ENCODE results near the gene INHBC. TPM values are rescaled to one million over a fixed set of nuclear protein-coding genes. Genes with fewer than 3 reads are reported as not detected.

INHBC gene
- total RNA-seq, 3 donors from 2014 or later = not detected

- H3K9me3 ChIP-seq = no peaks in the 10 kb centered on the region
- intact Hi-C loops (cut with DNase I; ENCODE audit: low total_unique reads) = no loop called here
- DNase-seq (ENCODE audit: low spot score in 2 of 2) = no peak
- H3K27me3 ChIP-seq = no peaks in the 10 kb centered on the region
- peaks cover 0 to 8% of the 10 kb centered on the region in 2 donors for H3K4me1 ChIP-seq
- peak overlapping the region; percentile 97 to 100 for H3K27ac ChIP-seq
- no peaks in the 10 kb centered on the region for H3K36me3 ChIP-seq
- no peak for TF ChIP-seq POLR2A (IDR thresholded peaks at IDR 0.05)
- no peak for TF ChIP-seq POLR2AphosphoS5 (IDR thresholded peaks at IDR 0.05)
- TF ChIP-seq CTCF (IDR thresholded peaks at IDR 0.05) = no peak
- H3K4me3 ChIP-seq = peak overlapping the region; percentile 72 to 97 (median 73)
Measured at GRCh38 chr12:57429473-57430111, 5.0 kb upstream of the INHBC start.

GRCh38 chr12:57430112-57430930 lies 4.3 kb upstream of the INHBC start:
- peak in 1 of 2 donors; percentile 32 for DNase-seq (ENCODE audit: low spot score in 2 of 2)
- Histone ChIP-seq H3K36me3 (no peaks in the 10 kb centered on the region), H3K4me1 (peaks cover 0 to 8% of the 10 kb centered on the region in 2 donors), H3K27ac (peak overlapping the region; percentile 97 to 100), H3K4me3 (peak overlapping the region; percentile 72 to 97 (median 73)), H3K9me3 (no peaks in the 10 kb centered on the region), H3K27me3 (no peaks in the 10 kb centered on the region)
- intact Hi-C loops (cut with DNase I; ENCODE audit: low total_unique reads) = no loop called here
- TF ChIP-seq CTCF (IDR thresholded peaks at IDR 0.05) = no peak
- TF ChIP-seq POLR2AphosphoS5 (IDR thresholded peaks at IDR 0.05) = no peak
- no peak for TF ChIP-seq POLR2A (IDR thresholded peaks at IDR 0.05)

GRCh38 chr12:57430931-57431566 lies 3.5 kb upstream of the INHBC start, which contains the start of gene R3HDM2:
Gene R3HDM2, minus strand, starts transcription at chr12:57431043. Its CDS starts 120,615 bp downstream, at chr12:57310428.
- Histone ChIP-seq H3K4me1 (peaks cover 0 to 8% of the 10 kb centered on the region in 2 donors), H3K27ac (peak within 1 kb of the TSS; percentile 97 to 100), H3K9me3 (no peaks in the 10 kb centered on the region), H3K27me3 (no peaks in the 10 kb centered on the region), H3K4me3 (peak within 1 kb of the TSS; percentile 72 to 97 (median 73)), H3K36me3 (no peaks in the 10 kb centered on the region)
- TF ChIP-seq POLR2A (IDR thresholded peaks at IDR 0.05) (peak; percentile 83), POLR2AphosphoS5 (IDR thresholded peaks at IDR 0.05) (peak; percentile 97), CTCF (IDR thresholded peaks at IDR 0.05) (no peak)
- intact Hi-C loops (cut with DNase I; ENCODE audit: low total_unique reads) = no loop called here
- DNase-seq (ENCODE audit: low spot score in 2 of 2) = peak; percentile 91 to 95

GRCh38 chr12:57431654-57432188 lies 2.9 kb upstream of the INHBC start:
- no peak for DNase-seq (ENCODE audit: low spot score in 2 of 2)
- Histone ChIP-seq H3K36me3 (no peaks in the 10 kb centered on the region), H3K9me3 (no peaks in the 10 kb centered on the region), H3K27ac (peak overlapping the region; percentile 97 to 100), H3K4me3 (peak overlapping the region; percentile 72 to 97 (median 73)), H3K4me1 (peaks cover 0 to 8% of the 10 kb centered on the region in 2 donors), H3K27me3 (no peaks in the 10 kb centered on the region)
- intact Hi-C loops (cut with DNase I; ENCODE audit: low total_unique reads) = no loop called here
- no peak for TF ChIP-seq POLR2A (IDR thresholded peaks at IDR 0.05)
- no peak for TF ChIP-seq CTCF (IDR thresholded peaks at IDR 0.05)
- no peak for TF ChIP-seq POLR2AphosphoS5 (IDR thresholded peaks at IDR 0.05)

Data from breast epithelium (tissue), 4 donors.